Astrocyte (in vitro differentiated cells and primary cell): ENCODE results near the gene TRIM7. TPM values are rescaled to one million over a fixed set of nuclear protein-coding genes. Genes with fewer than 3 reads are reported as not detected.

Experiments used
- DNase-seq: peaks from one replicate; pipeline ENCODE4 v3.0.0-alpha.2; 2010; ENCODE audit warnings: low read depth
- FAIRE-seq: peaks from 2 replicates; lab custom pipeline; 2011; peaks lifted over from hg19 to GRCh38; lab: Jason Lieb, UNC
- H2AFZ ChIP-seq: 2 replicates; pipeline ENCODE4 v1.6.0; 2012; ENCODE audit warnings: low read depth, low read length, inconsistent platforms
- H3K27ac ChIP-seq: 2 replicates; pipeline ENCODE4 v1.5.1; 2011; ENCODE audit warnings: low read depth, low read length, inconsistent platforms
- H3K27me3 ChIP-seq: 2 replicates; pipeline ENCODE4 v1.6.0; 2011; ENCODE audit warnings: low read length, inconsistent platforms; ENCODE audit not compliant: insufficient read depth
- H3K36me3 ChIP-seq: 2 replicates; pipeline ENCODE4 v1.5.1; 2011; ENCODE audit warnings: low read length, inconsistent platforms; ENCODE audit not compliant: insufficient read depth
- H3K4me1 ChIP-seq: 2 replicates; pipeline ENCODE4 v1.5.1; 2011; ENCODE audit warnings: low read length, inconsistent platforms; ENCODE audit not compliant: insufficient read depth
- H3K4me2 ChIP-seq: 2 replicates; pipeline ENCODE4 v1.6.0; 2012; ENCODE audit warnings: low read length, inconsistent platforms
- H3K4me3 ChIP-seq: 2 replicates; pipeline ENCODE4 v1.5.1; 2011; ENCODE audit warnings: low read depth, mild to moderate bottlenecking, low read length, inconsistent platforms; ENCODE audit not compliant: insufficient read depth
- H3K79me2 ChIP-seq: 2 replicates; pipeline ENCODE4 v1.6.0; 2012; ENCODE audit warnings: mild to moderate bottlenecking, low read length, inconsistent platforms; ENCODE audit not compliant: insufficient read depth
- H3K9ac ChIP-seq: 2 replicates; pipeline ENCODE4 v1.6.0; 2012; ENCODE audit warnings: mild to moderate bottlenecking, low read length, inconsistent platforms
- H3K9me3 ChIP-seq: 2 replicates; pipeline ENCODE4 v1.5.1; 2012; ENCODE audit warnings: low read depth, mild to moderate bottlenecking, low read length, inconsistent platforms; ENCODE audit not compliant: insufficient read depth
- H4K20me1 ChIP-seq: 2 replicates; pipeline ENCODE4 v1.6.0; 2012; ENCODE audit warnings: low read length, inconsistent platforms; ENCODE audit not compliant: insufficient read depth
- H3K27ac Mint-ChIP-seq: one replicate; pipeline ENCODE4 v1.8.0; 2021; ENCODE audit warnings: mild to moderate bottlenecking, mixed read lengths; ENCODE audit not compliant: unreplicated experiment
- H3K27me3 Mint-ChIP-seq: one replicate; pipeline ENCODE4 v1.8.0; 2021; ENCODE audit warnings: low read depth, mixed read lengths; ENCODE audit not compliant: unreplicated experiment
- H3K36me3 Mint-ChIP-seq: one replicate; pipeline ENCODE4 v1.8.0; 2021; ENCODE audit warnings: low read depth, mixed read lengths; ENCODE audit not compliant: unreplicated experiment
- H3K4me1 Mint-ChIP-seq: one replicate; pipeline ENCODE4 v1.8.0; 2021; ENCODE audit warnings: low read depth, mixed read lengths; ENCODE audit not compliant: unreplicated experiment
- H3K4me3 Mint-ChIP-seq: one replicate; pipeline ENCODE4 v1.8.0; 2021; ENCODE audit warnings: mild to moderate bottlenecking, moderate library complexity, mixed read lengths; ENCODE audit not compliant: unreplicated experiment
- H3K9me3 Mint-ChIP-seq: one replicate; pipeline ENCODE4 v1.8.0; 2021; ENCODE audit warnings: mild to moderate bottlenecking, mixed read lengths; ENCODE audit not compliant: unreplicated experiment
- EZH2 ChIP-seq: IDR thresholded peaks from 2 replicates; pipeline ENCODE4 v1.6.1; 2012; ENCODE audit warnings: mild to moderate bottlenecking, low read length, inconsistent platforms; ENCODE audit not compliant: insufficient read depth
- total RNA-seq: library from RNA; stranded (reverse); gene quantifications from 2 replicates; pipeline ENCODE4 v1.2.1, GENCODE V29; 2021
- TF ChIP-seq, protein P1 (sequence below): IDR thresholded peaks from 2 replicates; pipeline ENCODE4 v1.5.1; 2011; ENCODE audit warnings: low read depth, mild to moderate bottlenecking, inconsistent platforms, low read length, moderate library complexity; ENCODE audit not compliant: insufficient read depth

Gene TRIM7
- total RNA-seq, 1 donor from 2014 or later, result 0.27 TPM

DNA sequence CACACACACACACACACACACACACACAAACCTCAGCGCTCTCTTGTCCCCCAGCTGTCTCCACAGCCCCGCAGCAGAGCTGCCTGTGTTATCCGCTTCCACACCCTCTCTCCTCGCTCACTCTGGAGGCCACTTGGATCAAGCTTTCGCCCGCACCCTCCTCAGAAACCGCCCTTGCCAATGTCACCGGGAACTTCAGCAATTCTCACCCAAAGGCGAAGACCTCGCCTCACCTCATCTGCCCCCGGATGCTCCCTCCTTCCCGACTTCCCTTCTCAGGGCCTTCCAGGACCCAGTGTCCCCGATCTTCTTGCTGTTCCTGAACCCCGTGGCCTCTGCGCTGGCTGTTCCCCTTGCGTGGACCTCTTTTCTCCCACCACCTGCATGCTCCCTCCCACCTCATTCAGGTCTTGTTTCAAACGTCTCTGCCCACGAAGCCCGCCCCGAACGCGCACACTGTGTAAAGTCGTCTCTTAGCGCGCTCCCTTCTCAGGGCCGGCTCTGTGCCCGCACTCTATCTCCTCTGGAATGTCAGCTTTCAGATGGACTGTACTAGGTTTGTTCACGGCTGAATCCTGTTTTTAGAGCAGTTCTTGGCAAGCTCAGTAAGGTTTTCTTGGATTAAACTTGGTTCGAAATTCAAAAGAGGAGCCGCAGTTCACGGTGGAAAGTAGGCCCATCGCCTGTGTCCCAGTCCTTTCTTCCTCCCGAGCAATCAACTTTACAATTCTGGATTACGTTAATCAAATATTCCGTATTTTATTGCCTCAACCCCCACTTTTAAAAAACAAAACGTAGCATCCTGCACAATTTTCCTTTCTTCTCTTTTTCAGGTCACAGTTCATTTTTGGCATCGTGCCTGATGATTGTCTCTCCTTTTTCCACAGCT lies 1.0 kb upstream of the TRIM7 start:
- H3K79me2 ChIP-seq, result no peaks in the 10 kb centered on the region
- peak overlapping the region; percentile 29 for H3K9ac ChIP-seq
- FAIRE-seq (no peak), DNase-seq (peak; percentile 23)
- no peaks in the 10 kb centered on the region for H3K9me3 ChIP-seq
- H3K4me1 Mint-ChIP-seq, result peaks cover 13% of the 10 kb centered on the region
- H3K36me3 Mint-ChIP-seq, result no peaks in the 10 kb centered on the region
- H2AFZ ChIP-seq, result peak overlapping the region; percentile 61
- peak overlapping the region; percentile 93 for H3K27ac Mint-ChIP-seq
- no peaks in the 10 kb centered on the region for H3K36me3 ChIP-seq
- H3K4me1 ChIP-seq, result peaks cover 12% of the 10 kb centered on the region
- peaks cover 5% of the 10 kb centered on the region for H4K20me1 ChIP-seq
- H3K27me3 Mint-ChIP-seq, result peaks cover 27% of the 10 kb centered on the region
- peaks cover 4% of the 10 kb centered on the region for H3K9me3 Mint-ChIP-seq
- no peak overlapping the region for H3K27ac ChIP-seq
- peak overlapping the region; percentile 45 for H3K4me3 ChIP-seq
- peak overlapping the region; percentile 87 for H3K4me2 ChIP-seq
- TF ChIP-seq, protein P1, sequence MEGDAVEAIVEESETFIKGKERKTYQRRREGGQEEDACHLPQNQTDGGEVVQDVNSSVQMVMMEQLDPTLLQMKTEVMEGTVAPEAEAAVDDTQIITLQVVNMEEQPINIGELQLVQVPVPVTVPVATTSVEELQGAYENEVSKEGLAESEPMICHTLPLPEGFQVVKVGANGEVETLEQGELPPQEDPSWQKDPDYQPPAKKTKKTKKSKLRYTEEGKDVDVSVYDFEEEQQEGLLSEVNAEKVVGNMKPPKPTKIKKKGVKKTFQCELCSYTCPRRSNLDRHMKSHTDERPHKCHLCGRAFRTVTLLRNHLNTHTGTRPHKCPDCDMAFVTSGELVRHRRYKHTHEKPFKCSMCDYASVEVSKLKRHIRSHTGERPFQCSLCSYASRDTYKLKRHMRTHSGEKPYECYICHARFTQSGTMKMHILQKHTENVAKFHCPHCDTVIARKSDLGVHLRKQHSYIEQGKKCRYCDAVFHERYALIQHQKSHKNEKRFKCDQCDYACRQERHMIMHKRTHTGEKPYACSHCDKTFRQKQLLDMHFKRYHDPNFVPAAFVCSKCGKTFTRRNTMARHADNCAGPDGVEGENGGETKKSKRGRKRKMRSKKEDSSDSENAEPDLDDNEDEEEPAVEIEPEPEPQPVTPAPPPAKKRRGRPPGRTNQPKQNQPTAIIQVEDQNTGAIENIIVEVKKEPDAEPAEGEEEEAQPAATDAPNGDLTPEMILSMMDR, result no peak
- TF ChIP-seq EZH2, result no peak
- H3K4me3 Mint-ChIP-seq, result peak overlapping the region; percentile 94
- peaks cover 8% of the 10 kb centered on the region for H3K27me3 ChIP-seq

DNA sequence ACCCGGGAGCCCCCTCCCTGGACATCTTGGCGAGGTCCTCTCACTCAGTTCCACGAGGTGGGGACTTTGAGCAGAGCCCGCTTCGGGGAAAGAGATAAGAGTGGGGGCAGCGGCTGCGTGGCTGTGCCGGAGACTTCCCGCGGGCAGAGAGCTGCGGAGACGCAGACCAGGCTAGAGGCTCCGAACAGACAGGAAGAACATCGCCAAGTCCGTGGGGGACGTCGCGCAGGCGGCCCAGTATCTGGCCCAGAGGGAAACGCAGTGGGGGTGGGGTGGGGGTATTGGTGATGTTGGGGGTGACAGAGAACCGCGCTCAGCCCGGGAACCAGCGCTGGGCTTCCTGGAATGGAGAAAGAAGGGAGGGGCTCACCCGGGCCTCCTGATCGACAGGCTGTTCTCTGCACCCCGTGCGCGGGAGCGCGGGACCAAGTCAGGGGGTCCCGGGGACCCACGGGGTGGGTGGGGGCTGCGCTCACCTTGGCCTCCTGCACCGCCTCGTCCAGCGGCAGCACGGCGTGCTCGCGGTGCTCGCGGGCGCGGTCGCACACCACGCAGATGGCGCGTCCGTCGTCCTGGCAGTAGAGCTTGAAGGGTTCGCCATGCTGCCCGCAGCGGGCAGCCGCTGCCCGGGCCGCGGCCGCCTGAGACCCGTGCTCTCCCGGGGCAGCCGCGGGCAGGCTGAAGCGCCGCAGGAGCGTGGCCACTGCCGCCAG lies 727 bp downstream of the TRIM7 start:
- no peak overlapping the region for H3K9ac ChIP-seq
- Mint-ChIP-seq H3K4me3 (peak overlapping the region; percentile 68), H3K27ac (no peak overlapping the region), H3K4me1 (peaks cover 14% of the 10 kb centered on the region), H3K36me3 (no peaks in the 10 kb centered on the region), H3K9me3 (peaks cover 4% of the 10 kb centered on the region), H3K27me3 (peaks cover 44% of the 10 kb centered on the region)
- H2AFZ ChIP-seq, result peak overlapping the region; percentile 73
- H3K27me3 ChIP-seq, result peaks cover 18% of the 10 kb centered on the region
- peak overlapping the region; percentile 87 for H3K4me2 ChIP-seq
- TF ChIP-seq, protein P1, result no peak
- peak; percentile 24 for TF ChIP-seq EZH2
- H4K20me1 ChIP-seq, result peaks cover 5% of the 10 kb centered on the region
- H3K36me3 ChIP-seq, result no peaks in the 10 kb centered on the region
- H3K9me3 ChIP-seq, result no peaks in the 10 kb centered on the region
- peaks cover 12% of the 10 kb centered on the region for H3K4me1 ChIP-seq
- no peak overlapping the region for H3K27ac ChIP-seq
- H3K79me2 ChIP-seq, result no peaks in the 10 kb centered on the region
- FAIRE-seq (no peak), DNase-seq (no peak)
- H3K4me3 ChIP-seq, result peak overlapping the region; percentile 55
